ENCODE data around the gene SEMA4F.

- TF ChIP-seq CTCF (conservative IDR thresholded peaks at IDR 0.05 in 1 of 2, IDR thresholded peaks at IDR 0.05 in 1 of 2; ENCODE audit: low read depth in 1 of 2, low read length in 2 of 2), result peak; percentile 88 to 91
- no peak for TF ChIP-seq EZH2 (IDR thresholded peaks at IDR 0.05; ENCODE audit: low read length, missing control alignments)
Observed at GRCh38 chr2:74690571-74690970, 36.5 kb downstream of the SEMA4F start.

All from fibroblast of lung (primary cell).